Femur (tissue), 1 donor: Measurements from ENCODE around the gene GABBR2.

ENCODE experiments used
- DNase-seq: peaks from one replicate; pipeline ENCODE4 v3.0.0-alpha.2; 2017

The GABBR2 gene

DNA sequence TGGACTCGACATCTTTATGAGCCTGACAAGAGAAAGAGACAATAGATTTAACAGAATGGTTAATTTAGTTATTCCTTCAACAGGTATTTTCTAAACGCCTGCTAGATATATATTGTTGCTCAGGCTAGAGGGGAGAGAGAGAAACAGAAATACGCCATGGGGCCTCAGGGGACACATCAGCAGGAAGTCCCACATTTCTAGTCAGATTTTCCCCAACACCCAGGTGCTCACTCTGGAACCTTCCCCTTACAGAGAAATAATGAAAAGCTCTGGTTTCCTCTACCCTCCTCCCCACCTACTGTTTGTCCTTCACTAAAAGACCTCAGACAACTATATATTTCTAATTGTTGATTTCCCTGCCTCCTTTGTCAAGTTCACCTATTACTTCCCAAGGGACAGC lies 323.0 kb downstream of the GABBR2 start:
- no peak for DNase-seq

DNA sequence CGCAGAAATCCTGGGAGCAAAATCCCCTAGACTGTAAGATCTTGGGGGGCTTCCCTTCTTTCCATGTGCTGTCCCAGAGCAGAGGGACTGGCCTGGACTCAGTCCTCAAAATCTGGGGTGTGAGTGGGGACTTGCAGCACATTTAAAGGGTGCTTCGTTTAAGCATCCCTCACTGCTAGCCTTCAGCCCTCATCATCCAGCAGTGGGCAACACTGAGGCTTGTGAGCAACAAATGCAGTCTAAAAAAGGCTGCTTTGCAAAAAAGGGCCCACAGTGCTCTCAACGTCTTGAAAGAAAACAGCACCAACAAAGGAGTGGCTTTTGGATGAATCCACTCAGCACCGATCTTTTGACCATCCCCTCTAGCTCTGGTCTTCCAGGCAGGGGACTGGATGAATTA lies 325.0 kb downstream of the GABBR2 start:
- no peak for DNase-seq

DNA sequence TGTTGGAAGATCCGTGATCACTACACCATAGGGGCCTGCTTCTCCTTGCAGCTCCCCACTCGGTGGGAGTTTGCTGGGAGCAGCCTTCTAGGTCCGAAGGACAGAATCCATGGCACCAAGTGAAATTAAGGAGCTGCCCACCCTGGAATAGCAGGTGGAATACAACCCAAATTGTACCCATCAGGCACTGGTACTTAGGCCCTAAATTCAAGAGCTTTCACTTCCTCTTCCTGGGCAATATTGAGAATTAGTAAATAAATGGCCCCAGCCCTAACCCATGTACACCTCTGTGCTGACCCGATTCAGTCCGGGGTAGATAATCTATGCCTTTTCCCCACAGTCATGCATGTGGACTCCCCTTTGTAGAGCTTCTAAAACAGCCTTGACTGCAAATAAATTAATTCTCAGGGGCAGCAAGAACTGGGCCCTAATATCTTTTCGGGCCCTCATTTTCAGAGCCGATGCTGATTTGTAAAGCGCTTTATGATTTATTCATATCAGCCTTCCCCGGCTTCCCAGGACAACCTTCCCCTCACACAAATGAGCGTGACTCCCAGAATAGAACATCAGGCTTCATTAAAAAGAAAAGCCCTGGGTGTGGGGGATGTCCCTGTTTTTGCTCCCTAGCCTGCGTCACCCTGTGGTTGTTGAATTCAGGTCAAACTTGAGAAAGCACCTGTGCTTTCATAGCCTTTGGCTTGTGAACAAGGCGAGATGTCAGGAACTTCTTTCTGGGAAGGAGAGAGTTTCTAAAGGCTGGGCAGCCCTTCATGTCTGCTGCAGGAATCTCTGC lies 327.2 kb downstream of the GABBR2 start:
- no peak for DNase-seq

DNA sequence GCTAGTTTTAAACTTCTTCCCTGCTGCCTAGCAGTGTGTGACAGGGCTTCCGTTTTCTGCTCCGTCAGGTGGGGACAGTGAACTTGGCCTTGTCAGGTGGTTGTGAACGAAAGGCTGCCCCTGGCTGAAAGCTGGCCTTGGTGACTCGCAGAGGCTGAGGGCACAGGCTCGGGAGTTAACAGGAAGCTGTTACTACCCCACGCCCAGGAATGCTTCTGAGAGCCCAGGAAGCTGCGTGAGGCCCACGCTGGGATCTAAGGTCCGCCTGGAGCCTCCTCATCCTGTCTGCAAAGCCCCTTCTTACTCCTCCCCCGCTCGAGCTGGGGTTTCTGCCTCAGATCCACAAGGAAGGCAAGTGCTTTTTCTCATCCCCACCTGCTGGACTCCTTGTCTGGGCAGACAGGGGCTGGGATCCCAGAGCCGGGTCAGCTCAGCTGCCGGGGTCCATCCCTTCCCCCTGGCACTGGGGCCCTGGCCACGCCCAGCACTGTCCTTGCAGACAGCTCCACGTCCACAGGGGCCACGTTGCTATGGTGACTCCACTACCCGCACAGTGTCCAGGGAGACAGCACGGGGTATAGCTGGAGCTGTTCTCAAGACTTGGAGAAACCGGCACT lies 328.6 kb downstream of the GABBR2 start:
- DNase-seq = peak; percentile 28

DNA sequence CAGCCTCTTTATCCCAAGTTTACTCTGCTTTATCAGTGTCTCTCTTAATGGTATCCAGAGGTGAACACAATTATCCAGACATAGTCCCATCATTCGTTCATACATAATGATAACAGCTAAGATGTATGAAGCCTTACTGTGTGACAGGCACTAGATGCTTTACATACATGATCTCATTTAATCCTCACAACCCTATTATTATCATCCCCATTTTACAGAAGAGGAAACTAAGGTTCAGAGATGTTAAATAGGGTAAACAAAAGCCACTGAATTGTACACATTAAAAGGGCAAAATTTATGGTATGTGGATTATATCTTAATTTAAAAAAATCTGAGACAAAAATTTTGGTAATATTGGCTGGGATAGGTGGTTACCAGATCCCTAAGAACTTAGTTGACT lies 329.2 kb downstream of the GABBR2 start:
- no peak for DNase-seq

DNA sequence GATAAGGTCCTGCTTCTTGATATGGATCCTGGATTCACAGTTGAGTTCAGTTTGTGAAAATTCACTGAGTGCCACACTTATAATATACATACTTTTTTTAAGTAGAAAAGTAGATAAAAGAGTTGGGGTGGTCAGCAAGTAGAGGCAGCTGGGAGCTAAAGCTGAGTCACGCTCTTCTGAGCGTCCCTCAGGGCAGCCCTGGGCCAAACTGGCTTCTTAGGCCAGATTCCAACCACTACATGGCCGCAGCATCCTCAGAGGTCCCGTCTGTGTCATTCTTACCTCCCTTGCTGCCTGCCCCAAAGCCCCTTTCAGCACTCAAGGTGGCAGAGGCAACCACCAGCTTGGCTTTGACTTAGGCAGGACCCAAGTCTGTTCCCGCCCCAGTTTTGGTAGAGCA lies 329.9 kb downstream of the GABBR2 start:
- DNase-seq = no peak

DNA sequence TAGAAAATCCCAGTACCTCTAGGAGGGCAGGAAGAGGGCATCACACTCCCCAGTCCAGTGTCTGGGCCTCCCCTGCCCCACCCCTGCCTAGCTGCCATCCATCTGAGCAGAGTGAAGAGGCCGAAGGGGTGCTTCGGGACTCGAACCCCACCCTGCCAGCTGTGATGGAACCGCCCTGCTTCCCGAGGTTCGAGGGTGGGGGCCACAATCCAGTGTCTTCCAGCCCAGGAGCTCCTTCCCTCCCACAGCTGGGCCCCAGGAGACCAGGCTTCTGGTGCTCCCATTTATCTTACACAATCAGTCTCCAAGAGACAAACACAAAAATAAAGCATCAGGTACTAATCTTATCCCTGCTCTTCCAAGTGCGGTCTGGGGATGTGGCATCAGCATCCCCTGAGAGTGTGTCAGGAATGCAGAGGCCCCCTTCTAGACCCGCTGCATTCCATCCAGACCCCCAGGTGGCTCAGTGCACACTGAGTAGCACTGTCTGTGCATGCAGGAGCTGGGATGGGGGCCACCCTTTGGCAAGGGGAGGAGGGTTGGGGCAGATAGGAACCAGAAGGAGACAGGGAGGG lies 330.4 kb downstream of the GABBR2 start:
- no peak for DNase-seq

DNA sequence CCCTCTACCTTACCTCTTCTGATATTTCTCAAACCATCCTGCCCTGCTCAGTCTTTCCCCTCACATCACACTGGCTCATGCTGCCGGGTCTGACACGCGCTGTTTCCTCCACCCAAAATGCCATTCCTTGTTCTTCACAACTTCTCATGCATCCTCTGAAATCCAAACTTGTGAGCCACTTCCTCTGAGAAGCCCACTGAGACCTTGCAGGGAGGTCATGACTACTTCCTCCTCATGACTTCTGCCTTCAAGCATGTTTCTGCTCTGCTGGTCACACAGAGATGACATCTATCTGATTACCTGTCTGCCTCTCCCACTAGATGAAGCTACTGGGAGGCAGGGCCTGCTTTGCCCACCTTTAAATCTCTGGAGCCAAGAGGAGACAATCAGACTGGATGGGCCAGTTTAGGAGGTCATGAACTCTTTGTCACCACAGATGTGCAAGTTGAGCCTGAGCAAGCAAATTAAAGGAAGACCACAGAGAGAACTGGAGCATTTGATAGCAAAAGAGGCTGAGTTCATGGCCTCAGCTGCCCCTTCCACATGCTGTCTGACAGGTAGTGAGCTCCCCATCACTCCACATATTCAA lies 333.5 kb downstream of the GABBR2 start:
- no peak for DNase-seq

DNA sequence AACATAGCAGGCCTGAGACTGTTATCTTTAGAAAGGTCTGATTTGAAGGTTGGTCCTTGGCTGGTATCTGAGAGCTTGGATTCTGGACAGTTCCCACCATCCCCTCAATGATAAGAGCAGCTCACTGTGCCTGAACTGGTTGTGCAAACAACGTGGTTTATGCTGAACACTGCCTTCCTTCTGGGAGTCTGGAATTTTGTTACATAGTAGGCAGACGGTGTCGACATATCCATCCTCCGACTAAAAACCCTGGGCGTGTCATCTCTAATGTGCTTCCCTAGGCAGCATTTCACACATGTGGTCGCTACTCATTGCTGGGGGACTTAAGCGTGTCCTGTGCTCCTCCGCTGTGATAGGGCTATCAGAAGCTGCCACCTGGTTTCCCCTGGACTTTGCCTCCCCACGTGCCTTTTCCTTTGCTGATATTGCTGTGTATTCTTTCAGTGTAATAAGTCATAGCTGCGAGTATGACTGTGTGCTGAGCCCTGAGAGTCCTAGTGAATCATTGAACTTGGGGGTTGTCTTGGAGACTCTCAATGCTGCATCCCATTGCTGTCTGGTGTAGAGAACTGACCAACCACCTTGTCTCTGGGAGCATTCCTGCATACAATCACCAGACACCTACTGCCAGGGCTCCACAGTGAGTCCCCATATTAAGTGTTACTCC lies 334.2 kb downstream of the GABBR2 start:
- no peak for DNase-seq

DNA sequence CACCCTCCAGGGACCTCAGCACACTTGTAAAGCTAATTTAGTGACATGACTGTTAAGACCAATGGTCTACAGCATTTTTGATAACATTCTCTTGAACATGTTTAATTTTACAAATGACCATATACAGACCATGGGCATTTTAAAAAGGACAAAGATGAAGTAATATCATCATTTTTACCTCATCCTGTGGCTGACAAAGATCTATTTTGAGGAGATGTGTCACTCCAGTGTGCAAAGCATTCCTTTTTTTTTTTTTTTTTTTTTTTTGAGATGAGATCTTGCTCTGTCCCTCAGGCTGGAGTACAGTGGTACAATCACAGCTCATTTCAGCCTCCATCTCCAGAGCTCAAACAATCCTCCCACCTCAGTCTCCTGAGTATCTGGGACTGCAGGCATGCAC lies 335.1 kb downstream of the GABBR2 start:
- DNase-seq = no peak

DNA sequence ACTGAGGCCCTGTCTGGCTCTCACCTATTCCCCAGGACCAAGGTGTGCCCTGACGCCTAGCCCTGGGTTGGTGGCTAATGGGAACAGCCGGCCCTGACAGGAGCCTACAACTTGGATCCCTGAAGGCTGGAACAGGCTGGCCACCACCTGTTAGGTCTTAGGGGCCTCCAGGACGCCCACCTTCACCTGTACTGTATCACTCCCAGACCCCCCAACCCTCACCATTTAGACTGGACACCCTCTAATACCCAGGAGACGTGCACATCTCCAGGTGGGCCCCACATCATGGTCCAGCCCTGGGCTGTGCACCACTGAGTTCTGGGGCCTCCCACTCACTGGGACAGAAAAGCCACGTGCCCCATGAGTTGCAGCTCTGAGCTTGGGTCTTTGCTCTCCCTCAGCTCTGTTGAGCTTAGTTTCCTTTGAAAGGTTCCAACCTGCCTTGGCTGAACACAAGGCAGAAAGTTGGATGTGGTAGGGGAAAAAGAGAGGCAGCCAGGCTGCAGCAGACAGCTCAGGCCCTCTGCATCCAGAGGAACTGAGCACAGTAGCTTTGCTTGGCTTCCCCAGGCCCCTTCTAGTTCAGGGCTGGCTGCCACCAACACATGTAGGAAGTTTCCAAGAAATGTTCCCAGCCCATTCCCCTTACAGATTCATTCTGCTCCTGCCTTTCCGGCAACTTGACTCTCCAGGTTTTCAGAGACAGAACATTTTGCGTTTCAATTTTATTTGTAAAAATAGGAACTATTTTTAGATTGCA lies 336.5 kb downstream of the GABBR2 start:
- peak; percentile 90 for DNase-seq

DNA sequence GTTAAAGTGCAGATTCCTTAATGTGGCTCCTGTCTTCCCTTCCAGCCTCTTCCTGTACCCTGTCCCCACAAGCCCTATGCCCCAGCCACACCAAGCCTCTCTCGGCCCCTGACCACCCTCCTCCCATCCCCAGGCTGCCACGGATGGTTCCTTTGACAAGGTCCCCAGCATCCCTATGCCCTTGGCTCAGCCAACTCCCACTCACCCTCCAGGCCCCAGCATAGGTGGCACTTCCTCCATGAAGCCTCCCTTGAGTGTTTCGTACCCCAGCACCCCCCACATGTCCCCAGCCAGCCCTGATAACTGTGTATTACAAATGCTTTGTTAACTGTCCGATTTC lies 337.8 kb downstream of the GABBR2 start:
- DNase-seq = no peak

DNA sequence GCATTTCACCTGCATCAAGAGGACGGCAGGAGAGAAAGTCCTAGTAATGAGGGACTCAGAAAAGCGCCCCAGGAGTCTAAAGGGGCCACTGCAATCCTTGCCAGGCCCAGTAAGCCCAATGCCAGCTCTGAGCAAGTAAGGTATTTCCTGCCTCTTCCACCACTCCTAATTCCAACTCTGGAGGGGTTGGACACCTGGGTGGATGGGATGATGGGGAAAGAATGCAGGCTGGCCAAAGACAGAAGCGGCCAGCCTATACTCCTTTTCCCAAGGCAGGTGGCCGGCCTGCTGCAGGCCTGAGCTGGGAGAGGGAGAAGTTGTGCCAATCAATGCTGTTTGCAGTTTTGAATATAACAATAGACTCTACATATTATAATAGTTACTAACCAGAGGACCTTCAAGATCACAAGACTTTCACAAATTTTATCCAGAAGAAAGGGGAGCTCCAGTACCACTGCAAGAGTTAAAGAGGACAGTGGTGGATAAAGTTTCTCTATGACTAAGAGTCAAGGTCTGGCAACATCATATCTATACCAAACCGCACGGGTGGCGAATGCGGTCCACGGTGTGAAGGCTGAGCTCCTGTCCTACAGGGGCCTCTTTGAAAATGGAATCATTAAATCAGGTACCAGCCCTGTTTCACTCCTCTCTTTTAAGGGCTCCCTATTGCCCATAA lies 338.3 kb downstream of the GABBR2 start:
- no peak for DNase-seq

DNA sequence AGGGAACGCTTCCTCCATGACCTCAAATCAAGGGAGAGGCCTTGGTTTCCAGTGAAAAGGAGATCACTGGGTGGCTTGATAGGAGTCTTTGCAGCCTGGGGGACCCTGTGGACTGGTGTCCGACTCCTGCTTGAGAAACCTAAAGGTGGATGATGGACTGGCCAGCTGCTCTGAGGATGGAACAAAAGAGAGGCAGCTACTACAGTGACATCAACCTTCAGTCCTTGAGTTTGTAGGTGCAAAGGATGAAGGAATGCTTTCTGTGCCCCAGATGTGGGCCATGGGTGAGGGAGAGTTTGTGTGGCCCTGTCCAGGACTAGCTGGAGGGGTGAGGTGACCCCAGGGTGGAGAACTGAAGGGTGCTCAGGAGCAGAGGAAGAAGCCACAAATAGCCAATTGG lies 338.8 kb downstream of the GABBR2 start:
- DNase-seq = no peak

DNA sequence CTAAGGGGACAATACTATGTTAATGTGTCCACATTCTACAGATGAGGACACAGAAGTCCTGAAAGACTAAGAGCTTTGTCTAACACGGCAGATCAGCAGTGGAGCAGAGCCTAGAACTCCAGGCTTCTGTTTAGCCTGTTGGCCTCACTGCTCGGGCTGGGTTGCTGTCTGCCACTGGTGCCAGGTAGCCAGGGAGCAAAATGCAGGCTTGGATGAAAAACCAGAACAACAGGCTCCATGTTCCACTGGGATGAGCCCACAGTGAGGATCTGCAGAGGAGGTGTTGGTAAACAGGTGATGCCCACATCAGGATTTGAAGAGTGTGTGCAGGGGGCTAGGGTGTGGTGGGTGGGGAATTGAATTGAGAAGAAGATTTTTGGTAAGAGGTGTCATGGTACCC lies 339.3 kb downstream of the GABBR2 start:
- DNase-seq = no peak

DNA sequence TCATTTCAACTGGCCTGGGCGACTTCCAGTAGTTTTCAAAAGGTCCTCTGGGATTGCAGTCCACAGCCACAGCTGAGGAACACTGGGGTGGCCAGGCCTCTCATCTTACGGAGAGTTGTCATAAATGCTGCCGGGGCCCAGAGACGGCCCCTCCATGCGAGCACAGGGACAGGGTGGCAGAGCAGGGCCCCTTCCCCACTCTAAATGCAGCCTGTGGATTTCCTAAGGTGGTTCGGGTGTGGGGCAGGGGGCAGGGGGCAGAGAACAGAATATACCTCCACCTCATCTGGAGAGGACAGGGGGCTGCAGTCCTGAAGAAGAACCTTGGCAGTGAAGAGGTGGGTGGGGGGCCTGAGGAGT lies 339.7 kb downstream of the GABBR2 start:
- no peak for DNase-seq

DNA sequence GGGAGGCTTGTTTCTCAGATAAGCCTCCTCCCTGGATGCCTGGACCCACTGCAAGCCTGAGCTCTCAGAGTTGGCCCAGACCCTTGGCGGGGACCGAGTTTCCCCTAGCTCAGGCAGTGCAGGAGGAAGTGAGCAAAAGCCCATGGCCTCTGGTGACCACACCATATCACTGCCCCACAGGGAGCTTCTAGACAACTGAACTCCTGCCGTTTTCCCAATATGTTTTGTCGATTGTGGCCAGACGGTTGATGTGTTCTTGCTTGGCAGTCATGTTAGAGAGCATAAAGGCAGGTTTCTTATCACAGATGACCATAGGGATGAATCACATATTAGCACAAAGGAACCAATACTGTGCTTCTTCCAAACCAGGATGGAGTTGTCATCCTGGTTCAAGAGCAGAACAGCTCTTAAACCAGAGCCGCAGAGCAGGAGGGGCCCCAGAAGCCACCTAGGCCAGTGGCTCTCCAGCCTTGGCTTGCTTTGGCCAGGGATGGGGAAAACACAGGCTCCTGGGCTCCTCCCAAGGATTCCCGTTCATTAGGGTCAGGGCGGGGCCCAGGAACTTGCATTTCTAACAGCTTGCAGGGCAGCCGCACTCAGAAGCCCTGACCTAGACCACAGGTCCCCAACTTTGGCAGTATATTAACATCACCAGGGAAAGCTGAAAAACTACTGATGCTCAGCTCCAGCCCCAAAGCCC lies 340.2 kb downstream of the GABBR2 start:
- no peak for DNase-seq

DNA sequence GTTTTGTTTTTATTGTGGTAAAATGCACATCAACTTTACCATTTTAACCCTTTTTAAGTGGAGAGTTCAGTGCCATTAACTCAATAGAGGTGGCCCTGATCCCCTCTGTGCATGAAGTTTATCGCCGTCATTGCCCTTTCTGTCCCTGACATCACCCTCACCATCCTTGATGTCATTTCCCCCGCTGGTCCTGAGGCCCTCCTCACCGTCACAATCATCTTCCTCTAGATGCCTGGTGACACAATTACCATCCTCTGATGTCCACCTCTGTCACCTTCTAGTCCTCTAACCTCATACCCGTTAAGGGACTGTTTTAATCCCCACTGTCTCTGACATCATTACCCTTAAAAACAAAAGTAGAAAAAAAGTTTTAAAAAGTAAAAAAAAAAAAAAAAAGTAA lies 340.8 kb downstream of the GABBR2 start:
- no peak for DNase-seq

DNA sequence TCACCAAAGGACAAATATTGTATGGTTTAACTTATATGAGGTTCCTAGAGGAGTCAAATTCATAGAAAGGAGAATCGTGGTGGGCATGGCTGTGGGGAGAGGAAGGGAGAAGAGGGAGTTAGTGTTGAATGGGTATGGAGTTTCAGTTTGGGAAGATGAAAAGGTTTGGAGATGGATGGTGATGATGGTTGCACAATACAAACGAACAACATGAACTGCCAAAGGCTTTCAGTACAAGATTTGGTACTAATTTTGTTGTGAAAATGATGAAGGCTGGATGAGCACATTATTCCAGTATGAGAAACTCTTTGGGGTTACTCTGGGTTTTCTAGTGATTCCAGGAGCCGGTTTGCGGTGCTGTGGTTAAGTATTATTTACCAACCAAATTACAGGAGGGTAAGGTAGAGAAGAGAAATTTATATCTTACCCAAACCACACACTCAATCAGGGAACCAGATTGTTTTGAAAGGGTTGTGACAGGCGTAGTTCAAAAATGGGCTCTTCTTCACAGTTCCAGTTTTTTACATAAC lies 341.3 kb downstream of the GABBR2 start:
- DNase-seq = no peak

DNA sequence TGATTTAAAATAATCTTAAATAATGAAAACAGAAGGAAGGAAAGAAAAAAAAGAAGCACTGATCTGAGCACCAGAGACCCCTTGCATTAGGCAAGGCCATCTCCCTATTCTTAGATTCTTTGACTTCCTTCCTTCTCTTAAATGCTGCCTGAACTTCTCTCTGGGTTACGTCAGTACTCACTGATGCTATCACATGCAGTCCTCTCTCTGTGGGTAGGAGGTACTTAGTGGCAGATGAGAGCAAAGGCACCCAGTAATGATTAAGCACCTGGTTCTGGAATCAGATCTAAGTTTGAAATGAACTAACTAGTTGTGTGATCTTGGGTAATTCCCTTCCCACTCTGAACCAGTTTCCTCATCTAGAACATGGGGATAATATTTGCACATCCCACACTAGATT lies 343.0 kb downstream of the GABBR2 start:
- DNase-seq = no peak

DNA sequence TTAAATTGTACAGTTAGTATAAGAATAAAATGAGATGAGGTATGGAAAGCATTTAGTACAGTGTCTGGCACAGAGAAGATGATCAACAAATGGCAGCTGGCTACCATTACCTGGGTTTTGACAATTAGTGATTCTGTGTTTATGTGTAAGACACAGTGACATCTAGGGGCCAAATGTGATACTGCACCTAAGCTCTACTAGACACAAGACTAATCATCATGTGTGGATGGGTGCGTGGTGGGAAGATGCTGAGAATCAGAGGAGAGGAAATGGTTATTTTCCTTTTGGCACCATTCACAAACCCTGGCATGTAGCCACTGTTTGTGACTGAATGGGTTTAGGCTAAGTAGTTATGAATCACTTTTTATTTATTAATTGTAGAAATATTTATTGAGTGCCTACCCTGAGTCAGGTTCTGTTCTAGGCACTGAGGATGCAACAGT lies 343.5 kb downstream of the GABBR2 start:
- no peak for DNase-seq
